22Rv1 (cell line): ENCODE data around the gene MED26.

Experiments
- ZFX ChIP-seq: fragments of 450-650 bp; IDR thresholded peaks from 2 replicates; pipeline ENCODE4 v1.6.1; 2017; ENCODE audit warnings: antibody characterized with exemption, borderline replicate concordance
- TF ChIP-seq, protein P1 (sequence below): fragments of 450-650 bp; IDR thresholded peaks from 2 replicates; pipeline ENCODE4 v1.5.1; 2017; ENCODE audit warnings: mild to moderate bottlenecking

DNA sequence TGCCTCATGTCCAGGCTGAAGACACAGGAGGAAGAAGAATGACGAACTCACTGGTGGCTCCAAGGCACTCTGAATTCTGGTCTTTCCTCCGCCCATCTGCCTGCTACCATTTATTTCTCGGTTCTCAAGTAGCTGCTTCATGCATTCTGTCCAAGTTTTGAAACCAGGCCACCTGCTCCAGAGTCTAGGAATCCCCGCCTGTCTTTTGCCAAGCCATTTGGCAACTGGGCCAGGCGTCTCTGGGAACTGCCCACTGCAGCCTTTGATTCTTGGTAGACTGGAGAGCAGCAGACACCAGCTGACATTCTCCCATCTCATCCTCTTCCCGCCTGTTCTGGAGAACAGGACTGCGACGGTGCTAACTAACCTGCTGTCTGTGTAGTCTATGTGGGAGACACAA, 66.6 kb downstream of the MED26 start:
- TF ChIP-seq, protein P1, sequence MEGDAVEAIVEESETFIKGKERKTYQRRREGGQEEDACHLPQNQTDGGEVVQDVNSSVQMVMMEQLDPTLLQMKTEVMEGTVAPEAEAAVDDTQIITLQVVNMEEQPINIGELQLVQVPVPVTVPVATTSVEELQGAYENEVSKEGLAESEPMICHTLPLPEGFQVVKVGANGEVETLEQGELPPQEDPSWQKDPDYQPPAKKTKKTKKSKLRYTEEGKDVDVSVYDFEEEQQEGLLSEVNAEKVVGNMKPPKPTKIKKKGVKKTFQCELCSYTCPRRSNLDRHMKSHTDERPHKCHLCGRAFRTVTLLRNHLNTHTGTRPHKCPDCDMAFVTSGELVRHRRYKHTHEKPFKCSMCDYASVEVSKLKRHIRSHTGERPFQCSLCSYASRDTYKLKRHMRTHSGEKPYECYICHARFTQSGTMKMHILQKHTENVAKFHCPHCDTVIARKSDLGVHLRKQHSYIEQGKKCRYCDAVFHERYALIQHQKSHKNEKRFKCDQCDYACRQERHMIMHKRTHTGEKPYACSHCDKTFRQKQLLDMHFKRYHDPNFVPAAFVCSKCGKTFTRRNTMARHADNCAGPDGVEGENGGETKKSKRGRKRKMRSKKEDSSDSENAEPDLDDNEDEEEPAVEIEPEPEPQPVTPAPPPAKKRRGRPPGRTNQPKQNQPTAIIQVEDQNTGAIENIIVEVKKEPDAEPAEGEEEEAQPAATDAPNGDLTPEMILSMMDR = no peak
- no peak for TF ChIP-seq ZFX
